H9 (cell line): ENCODE measurements around the gene RPN1. TPM values are rescaled to one million over a fixed set of nuclear protein-coding genes. Genes with fewer than 3 reads are reported as not detected.

Experiments used
- DNase-seq: peaks from one replicate; pipeline ENCODE4 v3.0.0-alpha.2; 2017
- H2AFZ ChIP-seq: one replicate; pipeline ENCODE4 v1.6.1; 2013; ENCODE audit warnings: mild to moderate bottlenecking, low read length, control low read depth, moderate library complexity
- H2AK5ac ChIP-seq: 2 replicates; pipeline ENCODE4 v1.6.1; 2013; ENCODE audit warnings: low read length, control low read depth, mixed read lengths; ENCODE audit not compliant: insufficient read length
- H2BK120ac ChIP-seq: one replicate; pipeline ENCODE4 v1.6.1; 2013; ENCODE audit warnings: low read depth, mild to moderate bottlenecking, low read length, control low read depth, inconsistent platforms; ENCODE audit not compliant: poor library complexity, severe bottlenecking
- H2BK12ac ChIP-seq: 2 replicates; pipeline ENCODE4 v1.6.1; 2013; ENCODE audit warnings: low read length, control low read depth, mixed read lengths, low read depth; ENCODE audit not compliant: insufficient read length
- H2BK15ac ChIP-seq: 2 replicates; pipeline ENCODE4 v1.6.1; 2013; ENCODE audit warnings: low read depth, low read length, control low read depth
- H2BK20ac ChIP-seq: one replicate; pipeline ENCODE4 v1.6.1; 2013; ENCODE audit warnings: low read depth, mild to moderate bottlenecking, low read length, control low read depth, inconsistent platforms; ENCODE audit not compliant: poor library complexity, severe bottlenecking
- H2BK5ac ChIP-seq: 2 replicates; pipeline ENCODE4 v1.6.1; 2013; ENCODE audit warnings: low read length, control low read depth, mixed read lengths; ENCODE audit not compliant: insufficient read length
- H3K14ac ChIP-seq: 2 replicates; pipeline ENCODE4 v1.6.1; 2013; ENCODE audit warnings: low read length, control low read depth; ENCODE audit not compliant: insufficient read depth
- H3K18ac ChIP-seq: 2 replicates; pipeline ENCODE4 v1.6.1; 2013; ENCODE audit warnings: low read depth, mild to moderate bottlenecking, mixed read lengths, low read length, control low read depth; ENCODE audit not compliant: insufficient read length
- H3K23ac ChIP-seq: 2 replicates; pipeline ENCODE4 v1.6.1; 2013; ENCODE audit warnings: low read length, control low read depth, mixed read lengths, low read depth; ENCODE audit not compliant: insufficient read length
- H3K23me2 ChIP-seq: 2 replicates; pipeline ENCODE4 v1.6.1; 2013; ENCODE audit warnings: low read depth, mild to moderate bottlenecking, mixed read lengths, low read length, control low read depth; ENCODE audit not compliant: insufficient read length, poor library complexity, severe bottlenecking
- H3K27ac ChIP-seq: 2 replicates; pipeline ENCODE4 v1.5.1; 2013; ENCODE audit warnings: low read length, control low read depth, mixed read lengths, low read depth; ENCODE audit not compliant: insufficient read length
- H3K27me3 ChIP-seq: 2 replicates; pipeline ENCODE4 v1.6.1; 2013; ENCODE audit warnings: low read length, control low read depth, inconsistent platforms; ENCODE audit not compliant: insufficient read depth
- H3K4ac ChIP-seq: 2 replicates; pipeline ENCODE4 v1.6.1; 2013; ENCODE audit warnings: low read depth, mild to moderate bottlenecking, control low read depth, inconsistent platforms, low read length, moderate library complexity
- H3K4me1 ChIP-seq: 2 replicates; pipeline ENCODE4 v1.6.1; 2013; ENCODE audit warnings: low read length, control low read depth, inconsistent platforms; ENCODE audit not compliant: insufficient read depth
- H3K4me2 ChIP-seq: 2 replicates; pipeline ENCODE4 v1.6.1; 2013; ENCODE audit warnings: low read length, control low read depth, mixed read lengths; ENCODE audit not compliant: insufficient read length, insufficient read depth
- H3K56ac ChIP-seq: 2 replicates; pipeline ENCODE4 v1.6.1; 2013; ENCODE audit warnings: low read depth, mild to moderate bottlenecking, mixed read lengths, low read length, control low read depth; ENCODE audit not compliant: insufficient read length
- H3K79me1 ChIP-seq: 2 replicates; pipeline ENCODE4 v1.6.1; 2013; ENCODE audit warnings: low read depth, mild to moderate bottlenecking, moderate library complexity, low read length, control low read depth, inconsistent platforms; ENCODE audit not compliant: insufficient read depth, poor library complexity, severe bottlenecking
- H3K79me2 ChIP-seq: 2 replicates; pipeline ENCODE4 v1.6.1; 2013; ENCODE audit warnings: low read length, control low read depth, inconsistent platforms; ENCODE audit not compliant: insufficient read depth
- H3K9ac ChIP-seq: 2 replicates; pipeline ENCODE4 v1.6.1; 2013; ENCODE audit warnings: low read length, control low read depth, mixed read lengths; ENCODE audit not compliant: insufficient read length; ENCODE audit errors: extremely low read depth
- H3K9me3 ChIP-seq: one replicate; pipeline ENCODE4 v1.6.1; 2013; ENCODE audit warnings: low read depth, low read length, inconsistent platforms; ENCODE audit not compliant: control insufficient read depth
- H3T11ph ChIP-seq: one replicate; pipeline ENCODE4 v1.6.1; 2013; ENCODE audit warnings: mild to moderate bottlenecking, low read length, control low read depth, inconsistent platforms
- H4K20me1 ChIP-seq: one replicate; pipeline ENCODE4 v1.6.1; 2013; ENCODE audit not compliant: control insufficient read depth, insufficient read length, insufficient read depth
- H4K5ac ChIP-seq: 2 replicates; pipeline ENCODE4 v1.6.1; 2013; ENCODE audit warnings: low read depth, mild to moderate bottlenecking, mixed read lengths, low read length, control low read depth; ENCODE audit not compliant: insufficient read length
- H4K8ac ChIP-seq: replicated peaks from 2 replicates; pipeline ENCODE4 v1.6.1; 2013; ENCODE audit warnings: low read length, control low read depth, mixed read lengths, low read depth; ENCODE audit not compliant: insufficient read length
- H4K91ac ChIP-seq: 2 replicates; pipeline ENCODE4 v1.6.1; 2013; ENCODE audit warnings: low read depth, mild to moderate bottlenecking, moderate library complexity, mixed read lengths, low read length, control low read depth; ENCODE audit not compliant: insufficient read length
- H3K27ac Mint-ChIP-seq, 3 experiments: 2 replicates in 2 of 3; 3 replicates in 1 of 3; pipeline ENCODE4 v1.8.0; 2020 to 2021; ENCODE audit warnings: mixed read lengths in 3 of 3, mild to moderate bottlenecking in 1 of 3, moderate library complexity in 1 of 3
- H3K27me3 Mint-ChIP-seq: 2 replicates; pipeline ENCODE4 v1.8.0; 2021; ENCODE audit warnings: low read depth, mild to moderate bottlenecking, moderate library complexity, mixed read lengths
- H3K36me3 Mint-ChIP-seq, 3 experiments: 2 replicates in 2 of 3; 3 replicates in 1 of 3; pipeline ENCODE4 v1.8.0; 2020 to 2021; ENCODE audit warnings: low read depth in 3 of 3, mixed read lengths in 3 of 3; ENCODE audit not compliant: insufficient read depth in 1 of 3
- H3K4me1 Mint-ChIP-seq, 2 experiments: 2 replicates each; pipeline ENCODE4 v1.8.0; 2020; ENCODE audit warnings: mixed read lengths in 2 of 2
- H3K4me3 Mint-ChIP-seq, 2 experiments: 2 replicates in 1 of 2; 3 replicates in 1 of 2; pipeline ENCODE4 v1.8.0; 2020 to 2021; ENCODE audit warnings: mild to moderate bottlenecking in 2 of 2, mixed read lengths in 2 of 2, moderate library complexity in 1 of 2
- H3K9me3 Mint-ChIP-seq, 2 experiments: 2 replicates in 1 of 2; 3 replicates in 1 of 2; pipeline ENCODE4 v1.8.0; 2020; ENCODE audit warnings: mild to moderate bottlenecking in 2 of 2, mixed read lengths in 2 of 2, moderate library complexity in 1 of 2
- CTCF ChIP-seq: fragments of 200-600 bp; sonication (generic); conservative IDR thresholded peaks from 3 replicates; pipeline ENCODE4 v1.8.0; 2021; ENCODE audit warnings: antibody characterized with exemption, mild to moderate bottlenecking
- WGBS: extraction: QIAGEN DNeasy Blood & Tissue Kit; methylation state at CpG from one replicate; pipeline ENCODE4 v1.1.7; 2013; ENCODE audit warnings: missing lambda C conversion rate, low lambda C conversion rate, mixed read lengths; ENCODE audit not compliant: insufficient read length; ENCODE audit errors: extremely low coverage; 5-methylcytosine and 5-hydroxymethylcytosine counted together
- total RNA-seq: library from RNA; stranded (reverse); gene quantifications from 2 replicates; pipeline ENCODE4 v1.2.1, GENCODE V29; 2021

RPN1 gene
- total RNA-seq, 1 experiment from 2014 or later: 174 TPM

- Histone ChIP-seq H4K91ac (no peak overlapping the region), H3K27me3 (no peaks in the 10 kb centered on the region), H2BK20ac (no peak overlapping the region), H2AFZ (no peak overlapping the region), H4K20me1 (no peaks in the 10 kb centered on the region), H3K23me2 (peaks cover 3% of the 10 kb centered on the region), H4K5ac (no peak overlapping the region), H3K4me1 (no peaks in the 10 kb centered on the region; the same call in 1 of the 2 replicates), H3K23ac (no peak overlapping the region), H2BK12ac (no peak overlapping the region), H3K9me3 (no peaks in the 10 kb centered on the region), H2BK15ac (no peak overlapping the region), H3K4ac (no peak overlapping the region), H3K27ac (no peak overlapping the region), H3K79me2 (no peaks in the 10 kb centered on the region), H2BK5ac (no peak overlapping the region), H2AK5ac (no peak overlapping the region), H2BK120ac (no peak overlapping the region), H3K18ac (no peak overlapping the region), H3T11ph (no peak overlapping the region), H3K4me2 (no peak overlapping the region), H3K56ac (no peak overlapping the region), H4K8ac (no peak overlapping the region), H3K14ac (no peak overlapping the region), H3K79me1 (no peaks in the 10 kb centered on the region), H3K9ac (no peak overlapping the region)
- Mint-ChIP-seq H3K27me3 (no peaks in the 10 kb centered on the region), H3K36me3 (peaks cover 31 to 58% (median 41%) of the 10 kb centered on the region in 3 experiments; a peak in 6 of 7 replicates), H3K27ac (peak overlapping the region in 2 of 3 experiments; percentile 14 to 83; a peak in 5 of 7 replicates), H3K4me1 (peaks cover 11 to 13% of the 10 kb centered on the region in 2 experiments), H3K4me3 (peak overlapping the region; percentile 85 to 96), H3K9me3 (no peaks in the 10 kb centered on the region)
- no peak for TF ChIP-seq CTCF
- DNase-seq: no peak
- no CpG with 5 or more reads among the region's 7 CpGs for WGBS
These were observed 31.3 kb downstream of the RPN1 start for GRCh38 chr3:128619146-128619890.
